Measurements from ENCODE around the gene ADGRB3.

GRCh38 chr6:69422475-69422874, 787.4 kb downstream of the ADGRB3 start:
- TF ChIP-seq POLR2A (IDR thresholded peaks at IDR 0.05) (no peak), CTCF (IDR thresholded peaks at IDR 0.05) (no peak), EP300 (IDR thresholded peaks at IDR 0.05) (no peak)

Measured in sigmoid colon (tissue), 4 donors.